ENCODE measurements around the gene ACAP2. TPM values are rescaled to one million over a fixed set of nuclear protein-coding genes. Genes with fewer than 3 reads are reported as not detected.
"Not testable (repeated sequence)": the region's sequence is repeated elsewhere in the genome, so short reads cannot be mapped to it uniquely, and the experiment has no call there.

The ACAP2 gene
- total RNA-seq, 2 experiments from 2014 or later: 43.9 to 80.7 TPM

GRCh38 chr3:195230244-195230643 lies 212.6 kb downstream of the ACAP2 start:
- Histone ChIP-seq H4K20me1 (ENCODE audit: insufficient read depth, low read length) (no peaks in the 10 kb centered on the region), H3K9me2 (ENCODE audit: insufficient read depth, low read length) (no peaks in the 10 kb centered on the region), H3K36me3 (ENCODE audit: insufficient read depth, low read length) (no peaks in the 10 kb centered on the region), H3K4me1 (ENCODE audit: insufficient read depth, low read length, poor library complexity, severe bottlenecking) (peaks cover 6% of the 10 kb centered on the region), H3K4me3 (ENCODE audit: low read depth, low read length, poor library complexity, severe bottlenecking) (no peak overlapping the region), H2AFZ (ENCODE audit: low read length) (no peak overlapping the region), H3K79me2 (ENCODE audit: insufficient read depth, low read depth, low read length) (no peaks in the 10 kb centered on the region), H3K4me2 (ENCODE audit: low read length) (no peak overlapping the region), H3K9me3 (ENCODE audit: low read length) (no peaks in the 10 kb centered on the region), H3K27ac (ENCODE audit: low read depth, low read length, poor library complexity, severe bottlenecking) (no peak overlapping the region)
- intact Hi-C loops (cut with micrococcal nuclease; ENCODE audit: unreplicated experiment): no loop called here
- ChIA-PET CTCF (ENCODE audit: unreplicated experiment) (no interaction called here), POLR2A (no interaction called here)
- DNase-seq (ENCODE audit: low spot score): no peak
- BruUV-seq (replicated peaks): no TSS peak
- no peak for TF ChIP-seq EZH2phosphoT487 (IDR thresholded peaks at IDR 0.05; ENCODE audit: borderline replicate concordance, low read depth, low read length)
- TF ChIP-seq, protein P1, sequence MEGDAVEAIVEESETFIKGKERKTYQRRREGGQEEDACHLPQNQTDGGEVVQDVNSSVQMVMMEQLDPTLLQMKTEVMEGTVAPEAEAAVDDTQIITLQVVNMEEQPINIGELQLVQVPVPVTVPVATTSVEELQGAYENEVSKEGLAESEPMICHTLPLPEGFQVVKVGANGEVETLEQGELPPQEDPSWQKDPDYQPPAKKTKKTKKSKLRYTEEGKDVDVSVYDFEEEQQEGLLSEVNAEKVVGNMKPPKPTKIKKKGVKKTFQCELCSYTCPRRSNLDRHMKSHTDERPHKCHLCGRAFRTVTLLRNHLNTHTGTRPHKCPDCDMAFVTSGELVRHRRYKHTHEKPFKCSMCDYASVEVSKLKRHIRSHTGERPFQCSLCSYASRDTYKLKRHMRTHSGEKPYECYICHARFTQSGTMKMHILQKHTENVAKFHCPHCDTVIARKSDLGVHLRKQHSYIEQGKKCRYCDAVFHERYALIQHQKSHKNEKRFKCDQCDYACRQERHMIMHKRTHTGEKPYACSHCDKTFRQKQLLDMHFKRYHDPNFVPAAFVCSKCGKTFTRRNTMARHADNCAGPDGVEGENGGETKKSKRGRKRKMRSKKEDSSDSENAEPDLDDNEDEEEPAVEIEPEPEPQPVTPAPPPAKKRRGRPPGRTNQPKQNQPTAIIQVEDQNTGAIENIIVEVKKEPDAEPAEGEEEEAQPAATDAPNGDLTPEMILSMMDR (conservative IDR thresholded peaks at IDR 0.05; ENCODE audit: low read length): no peak

DNA sequence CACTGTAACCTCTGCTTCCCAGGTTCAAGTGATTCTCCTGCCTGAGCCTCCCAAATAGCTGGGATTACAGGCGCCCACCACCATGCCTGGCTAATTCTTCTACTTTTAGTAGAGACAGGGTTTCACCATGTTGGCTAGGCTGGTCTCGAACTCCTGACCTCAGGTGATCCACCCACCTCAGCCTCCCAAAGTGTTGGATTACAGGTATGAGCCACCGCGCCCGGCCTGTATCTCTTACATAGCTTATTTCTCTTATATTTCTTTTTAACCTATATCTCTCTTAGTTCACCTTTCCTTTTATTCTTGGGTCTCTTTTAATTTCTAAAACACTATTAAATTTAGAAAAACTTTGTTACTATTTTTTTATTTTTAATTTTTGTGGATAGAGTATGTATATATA lies 213.9 kb downstream of the ACAP2 start:
- POLR2A ChIA-PET; H3K4me2 ChIP-seq (ENCODE audit: low read length); H4K20me1 ChIP-seq (ENCODE audit: insufficient read depth, low read length); BruUV-seq (replicated peaks); intact Hi-C loops (cut with micrococcal nuclease; ENCODE audit: unreplicated experiment); H3K79me2 ChIP-seq (ENCODE audit: insufficient read depth, low read depth, low read length); H3K27ac ChIP-seq (ENCODE audit: low read depth, low read length, poor library complexity, severe bottlenecking); DNase-seq (ENCODE audit: low spot score); H3K4me3 ChIP-seq (ENCODE audit: low read depth, low read length, poor library complexity, severe bottlenecking); H3K4me1 ChIP-seq (ENCODE audit: insufficient read depth, low read length, poor library complexity, severe bottlenecking); H3K36me3 ChIP-seq (ENCODE audit: insufficient read depth, low read length); H2AFZ ChIP-seq (ENCODE audit: low read length); CTCF ChIA-PET (ENCODE audit: unreplicated experiment); H3K9me2 ChIP-seq (ENCODE audit: insufficient read depth, low read length); H3K9me3 ChIP-seq (ENCODE audit: low read length): not testable (repeated sequence)

DNA sequence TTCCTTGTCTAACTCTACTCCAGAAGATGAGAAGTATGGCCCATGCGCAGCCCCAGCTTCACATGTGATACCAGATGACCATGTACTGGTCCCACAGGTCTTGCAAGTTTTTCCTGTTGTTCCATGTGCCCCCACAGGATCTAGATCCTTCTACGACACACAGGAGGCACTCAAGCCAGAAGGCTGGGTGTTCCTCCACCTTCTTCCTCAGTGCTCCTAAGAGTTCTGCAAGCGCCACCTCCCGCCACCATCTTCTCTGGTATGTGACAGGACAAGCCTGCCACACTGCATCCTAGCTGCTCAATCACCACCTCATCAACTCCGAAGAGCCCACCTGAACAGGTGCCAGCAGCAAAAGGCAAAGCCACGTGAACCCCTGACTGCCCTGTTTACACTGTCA lies 214.9 kb downstream of the ACAP2 start:
- no TSS peak for BruUV-seq (replicated peaks)
- no peaks in the 10 kb centered on the region for H3K9me2 ChIP-seq (ENCODE audit: insufficient read depth, low read length)
- intact Hi-C loops (cut with micrococcal nuclease; ENCODE audit: unreplicated experiment): no loop called here
- no peak for TF ChIP-seq EZH2phosphoT487 (IDR thresholded peaks at IDR 0.05; ENCODE audit: borderline replicate concordance, low read depth, low read length)
- TF ChIP-seq, protein P1 (conservative IDR thresholded peaks at IDR 0.05; ENCODE audit: low read length): no peak
- H3K9me3 ChIP-seq (ENCODE audit: low read length): no peaks in the 10 kb centered on the region
- H3K79me2 ChIP-seq (ENCODE audit: insufficient read depth, low read depth, low read length): no peaks in the 10 kb centered on the region
- H3K4me2 ChIP-seq (ENCODE audit: low read length): no peak overlapping the region
- no peaks in the 10 kb centered on the region for H4K20me1 ChIP-seq (ENCODE audit: insufficient read depth, low read length)
- H2AFZ ChIP-seq (ENCODE audit: low read length): no peak overlapping the region
- no peak overlapping the region for H3K27ac ChIP-seq (ENCODE audit: low read depth, low read length, poor library complexity, severe bottlenecking)
- H3K4me1 ChIP-seq (ENCODE audit: insufficient read depth, low read length, poor library complexity, severe bottlenecking): peaks cover 6% of the 10 kb centered on the region
- no peaks in the 10 kb centered on the region for H3K36me3 ChIP-seq (ENCODE audit: insufficient read depth, low read length)
- POLR2A ChIA-PET: interaction anchor here (0.6 kb wide), 1 partner anchor 565 kb away, joined by 3 read pairs; no protein-coding TSS in a partner anchor
- no peak overlapping the region for H3K4me3 ChIP-seq (ENCODE audit: low read depth, low read length, poor library complexity, severe bottlenecking)
- CTCF ChIA-PET (ENCODE audit: unreplicated experiment): no interaction called here
- no peak for DNase-seq (ENCODE audit: low spot score)

Data from OCI-LY7 (cell line).